ENCODE measurements around the gene RIPOR1. TPM values are rescaled to one million over a fixed set of nuclear protein-coding genes. Genes with fewer than 3 reads are reported as not detected.

The RIPOR1 gene
- total RNA-seq, 1 experiment from 2014 or later: 82.2 TPM

DNA sequence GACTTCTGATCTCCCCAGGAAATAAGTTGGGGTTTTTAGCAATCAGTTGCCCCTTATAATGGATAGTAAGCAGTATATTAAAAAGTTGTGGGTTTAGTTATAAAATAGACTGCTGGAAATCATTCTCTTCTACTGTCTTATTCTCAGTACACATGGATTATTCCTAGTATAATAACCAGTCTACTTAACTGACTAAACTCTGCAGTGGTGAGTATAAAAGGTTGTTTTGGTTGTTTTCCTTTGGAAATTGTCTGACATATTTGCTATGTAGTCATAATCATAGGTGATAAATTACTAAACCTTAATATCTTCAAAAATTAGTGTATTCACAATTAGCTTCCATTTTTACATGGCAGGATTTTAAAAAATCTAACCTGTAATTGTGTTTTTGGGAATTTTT lies 65.1 kb downstream of the RIPOR1 start:
- ChIA-PET CTCF (no interaction called here), POLR2A (no interaction called here)
- in situ Hi-C loops (cut with HindIII; ENCODE audit: low pct_unique_long_range_greater_than_20kb, low sequenced_read_pairs): no loop called here

DNA sequence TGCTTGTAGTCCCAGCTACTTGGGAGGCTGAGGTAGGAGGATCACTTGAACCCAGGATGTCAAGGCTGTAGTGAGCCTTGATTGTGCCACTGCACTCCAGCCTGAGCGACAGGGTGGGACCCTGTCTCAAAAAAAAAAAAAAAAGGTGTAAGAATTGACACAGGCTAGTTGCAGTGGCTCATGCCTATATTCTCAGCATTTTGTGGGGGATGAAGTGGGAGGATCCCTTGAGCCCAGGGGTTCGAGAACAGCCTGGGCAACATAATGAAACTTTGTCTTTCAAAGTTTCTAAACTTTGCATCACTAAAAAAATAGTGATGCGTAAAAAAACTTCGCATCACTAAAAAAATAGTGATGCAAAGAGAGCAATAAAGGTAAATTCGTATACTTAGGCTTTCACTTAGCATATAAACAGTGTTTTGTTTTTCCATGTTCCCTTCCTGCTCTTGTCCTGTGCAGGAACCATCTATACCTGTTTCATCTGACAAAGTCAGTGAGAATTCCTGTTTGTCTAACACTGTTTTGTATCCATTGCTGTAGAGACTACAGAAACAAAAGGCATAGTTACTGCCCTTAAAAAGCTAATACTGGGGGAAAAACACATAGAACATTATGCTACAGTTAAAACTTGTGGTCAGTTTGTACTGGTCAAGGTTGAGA lies 65.8 kb downstream of the RIPOR1 start:
- no peaks in the 10 kb centered on the region for H3K9me3 ChIP-seq (ENCODE audit: control insufficient read depth, insufficient read depth, low read depth, low read length)
- intact Hi-C loops (cut with micrococcal nuclease; ENCODE audit: unreplicated experiment): no loop called here
- ATAC-seq (no peak), DNase-seq (ENCODE audit: low read depth, low spot score) (no peak)
- no peaks in the 10 kb centered on the region for H3K27me3 ChIP-seq (ENCODE audit: control insufficient read depth, insufficient read depth, low read length)
- ChIA-PET CTCF (no interaction called here), POLR2A (interaction anchor here (0.6 kb wide), 1 partner anchor 12 kb away, joined by 7 read pairs; no protein-coding TSS in a partner anchor)
- BruUV-seq (replicated peaks): no TSS peak
- no peak overlapping the region for H3K4me3 ChIP-seq (ENCODE audit: low read depth in 2 of 2, low read length in 2 of 2)
- H3K4me1 ChIP-seq (ENCODE audit: control insufficient read depth, insufficient read depth, low read length): no peaks in the 10 kb centered on the region
- no peak overlapping the region for H3K27ac ChIP-seq (ENCODE audit: low read length)
- no peaks in the 10 kb centered on the region for H3K36me3 ChIP-seq (ENCODE audit: control insufficient read depth, insufficient read depth, low read length)
- TF ChIP-seq REST (IDR thresholded peaks at IDR 0.05; ENCODE audit: insufficient read depth in 1 of 2, low read depth in 2 of 2, low read length in 1 of 2) (no peak), TCF7L2 (IDR thresholded peaks at IDR 0.05; ENCODE audit: low read depth, low read length) (no peak), CTCF (IDR thresholded peaks at IDR 0.05) (no peak), SIN3A (IDR thresholded peaks at IDR 0.05; ENCODE audit: borderline replicate concordance, insufficient read depth, low read depth, low read length) (no peak), POLR2AphosphoS5 (IDR thresholded peaks at IDR 0.05; ENCODE audit: low read depth, low read length) (no peak)
- in situ Hi-C loops (cut with HindIII; ENCODE audit: low pct_unique_long_range_greater_than_20kb, low sequenced_read_pairs): no loop called here

More for the DNA sequence above, 65.1 kb downstream of the RIPOR1 start:
- no peak overlapping the region for H3K4me3 ChIP-seq (ENCODE audit: low read depth in 2 of 2, low read length in 2 of 2)
- DNase-seq (ENCODE audit: low read depth, low spot score): no peak
- H3K9me3 ChIP-seq (ENCODE audit: control insufficient read depth, insufficient read depth, low read depth, low read length): no peaks in the 10 kb centered on the region
- no TSS peak for BruUV-seq (replicated peaks)
- H3K4me1 ChIP-seq (ENCODE audit: control insufficient read depth, insufficient read depth, low read length): no peaks in the 10 kb centered on the region
- TF ChIP-seq TCF7L2 (IDR thresholded peaks at IDR 0.05; ENCODE audit: low read depth, low read length) (no peak), POLR2AphosphoS5 (IDR thresholded peaks at IDR 0.05; ENCODE audit: low read depth, low read length) (no peak), REST (IDR thresholded peaks at IDR 0.05; ENCODE audit: insufficient read depth in 1 of 2, low read depth in 2 of 2, low read length in 1 of 2) (no peak), SIN3A (IDR thresholded peaks at IDR 0.05; ENCODE audit: borderline replicate concordance, insufficient read depth, low read depth, low read length) (no peak), CTCF (IDR thresholded peaks at IDR 0.05) (no peak)
- no peaks in the 10 kb centered on the region for H3K27me3 ChIP-seq (ENCODE audit: control insufficient read depth, insufficient read depth, low read length)
- no peaks in the 10 kb centered on the region for H3K36me3 ChIP-seq (ENCODE audit: control insufficient read depth, insufficient read depth, low read length)
- ATAC-seq: no peak
- H3K27ac ChIP-seq (ENCODE audit: low read length): no peak overlapping the region
- intact Hi-C loops (cut with micrococcal nuclease; ENCODE audit: unreplicated experiment): no loop called here
